Testis (tissue), 2 donors: Measurements from ENCODE around the gene MEIS3.

Experiments
- CTCF ChIP-seq, 3 experiments: fragments of 450-650 bp in 2 of 3; fragments of 200-600 bp in 1 of 3; sonication (generic) in 1 of 3; IDR thresholded peaks; one replicate each; pipeline ENCODE4 v1.5.1; 2016 to 2019; ENCODE audit warnings: antibody characterized with exemption in 3 of 3, mild to moderate bottlenecking in 2 of 3, moderate library complexity in 1 of 3
- POLR2A ChIP-seq: fragments of 450-650 bp; IDR thresholded peaks from one replicate; pipeline ENCODE4 v1.6.1; 2017; ENCODE audit warnings: antibody characterized with exemption, mild to moderate bottlenecking, moderate library complexity

GRCh38 chr19:47417746-47418691, 1.3 kb downstream of the MEIS3 start:
- no peak for TF ChIP-seq CTCF (IDR thresholded peaks at IDR 0.05)
- no peak for TF ChIP-seq POLR2A
